OCI-LY7 (cell line): ENCODE measurements around the gene DR1. TPM values are rescaled to one million over a fixed set of nuclear protein-coding genes. Genes with fewer than 3 reads are reported as not detected.

ENCODE experiments used
- BruUV-seq: library from RNA; stranded (reverse); fragments of 400-500 nt; replicated peaks from 2 replicates; lab custom pipeline; 2021; lab: Mats Ljungman, UMichigan
- CTCF ChIA-PET: fragments of 300-600 bp; sonication (Branson Sonifier 250); formaldehyde crosslinking; loops from one replicate; lab custom pipeline; 2022; ENCODE audit warnings: antibody characterized with exemption; ENCODE audit not compliant: unreplicated experiment; lab: Charles Lee
- POLR2A ChIA-PET: fragments of 300-600 bp; sonication (Branson Sonifier 250); formaldehyde crosslinking; loops from one replicate; lab custom pipeline; 2022; ENCODE audit warnings: antibody characterized with exemption; lab: Charles Lee
- DNase-seq: peaks from one replicate; pipeline ENCODE4 v3.0.0-alpha.2; 2015; ENCODE audit warnings: low spot score
- H2AFZ ChIP-seq: fragments of 200-600 bp; sonication (generic), shearing (Covaris generic); 2 replicates; pipeline ENCODE4 v1.6.1; 2014; ENCODE audit warnings: mild to moderate bottlenecking, antibody characterized with exemption, low read length, moderate library complexity
- H3K27ac ChIP-seq: fragments of 200-600 bp; sonication (generic); 2 replicates; pipeline ENCODE4 v1.5.1; 2014; ENCODE audit warnings: mixed run types, low read depth, mild to moderate bottlenecking, moderate library complexity, low read length, inconsistent platforms; ENCODE audit not compliant: poor library complexity, severe bottlenecking
- H3K36me3 ChIP-seq: fragments of 200-600 bp; sonication (generic); 2 replicates; pipeline ENCODE4 v1.6.1; 2014; ENCODE audit warnings: mild to moderate bottlenecking, antibody characterized with exemption, low read length, moderate library complexity, mixed read lengths; ENCODE audit not compliant: insufficient read depth
- H3K4me1 ChIP-seq: fragments of 200-600 bp; sonication (generic); 2 replicates; pipeline ENCODE4 v1.5.1; 2014; ENCODE audit warnings: mild to moderate bottlenecking, low read length; ENCODE audit not compliant: insufficient read depth, poor library complexity, severe bottlenecking
- H3K4me2 ChIP-seq: fragments of 200-600 bp; sonication (generic); 2 replicates; pipeline ENCODE4 v1.6.1; 2014; ENCODE audit warnings: mild to moderate bottlenecking, low read length
- H3K4me3 ChIP-seq: fragments of 200-600 bp; sonication (generic); 2 replicates; pipeline ENCODE4 v1.5.1; 2014; ENCODE audit warnings: mild to moderate bottlenecking, low read depth, low read length; ENCODE audit not compliant: poor library complexity, severe bottlenecking
- H3K79me2 ChIP-seq: fragments of 200-600 bp; sonication (generic); 2 replicates; pipeline ENCODE4 v1.6.1; 2016; ENCODE audit warnings: low read depth, mild to moderate bottlenecking, low read length, moderate library complexity, mixed read lengths; ENCODE audit not compliant: insufficient read depth
- H3K9me2 ChIP-seq: fragments of 200-600 bp; sonication (generic); 2 replicates; pipeline ENCODE4 v1.6.1; 2016; ENCODE audit warnings: mild to moderate bottlenecking, low read length, mixed read lengths; ENCODE audit not compliant: insufficient read depth
- H3K9me3 ChIP-seq: fragments of 200-600 bp; sonication (generic); 2 replicates; pipeline ENCODE4 v1.6.1; 2014; ENCODE audit warnings: mild to moderate bottlenecking, mixed run types, low read length, mixed read lengths
- H4K20me1 ChIP-seq: fragments of 200-600 bp; sonication (generic); 2 replicates; pipeline ENCODE4 v1.6.1; 2014; ENCODE audit warnings: mild to moderate bottlenecking, antibody characterized with exemption, low read length, moderate library complexity, mixed read lengths; ENCODE audit not compliant: insufficient read depth
- EZH2phosphoT487 ChIP-seq: fragments of 200-600 bp; sonication (generic); IDR thresholded peaks from 2 replicates; pipeline ENCODE4 v1.6.1; 2018; ENCODE audit warnings: low read depth, borderline replicate concordance, mild to moderate bottlenecking, mixed run types, antibody characterized with exemption, low read length, moderate library complexity, mixed read lengths
- intact Hi-C: fragments of 100-400 bp; cut with micrococcal nuclease; formaldehyde crosslinking; loops from one replicate; pipeline ENCODE4 v1.10.0; 2022; ENCODE audit not compliant: unreplicated experiment
- total RNA-seq, 2 experiments: library from RNA; depleted of rRNA in 1 of 2; stranded (reverse); fragments of >200 nt in 1 of 2; shearing (Covaris generic) in 1 of 2; gene quantifications; 2 replicates each; pipeline ENCODE4 v1.2.3, GENCODE V29; 2014 to 2022
- TF ChIP-seq, protein P1 (sequence below): fragments of 200-600 bp; sonication (generic); conservative IDR thresholded peaks from 2 replicates; pipeline ENCODE4 v1.5.1; 2014; ENCODE audit warnings: mild to moderate bottlenecking, antibody characterized with exemption, low read length, moderate library complexity, mixed read lengths

DR1 gene
- total RNA-seq, 2 experiments from 2014 or later, result 81.3 to 90.4 TPM

DNA sequence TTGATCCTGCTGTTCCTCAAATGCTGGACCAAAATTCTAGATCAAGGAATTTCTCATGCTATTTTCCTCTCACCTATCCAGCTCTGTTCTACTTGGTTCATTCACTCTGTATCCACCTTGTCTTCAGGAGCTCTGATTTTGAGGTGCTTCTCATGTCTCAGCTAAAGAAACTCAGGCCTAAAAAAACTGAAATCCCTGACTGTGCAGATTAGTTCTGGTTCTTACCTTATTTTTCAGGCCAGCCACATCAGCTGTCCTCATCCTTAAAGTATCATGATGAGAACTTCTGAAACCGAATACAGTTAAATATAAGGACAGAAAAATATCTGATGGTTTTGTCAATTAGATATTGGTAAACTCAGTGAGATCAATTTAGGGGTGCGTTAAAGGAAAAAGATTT is 27.8 kb upstream of the DR1 start:
- Histone ChIP-seq H3K27ac (no peak overlapping the region), H2AFZ (no peak overlapping the region), H3K4me1 (no peaks in the 10 kb centered on the region), H3K4me3 (no peak overlapping the region), H3K9me3 (no peaks in the 10 kb centered on the region), H3K9me2 (no peaks in the 10 kb centered on the region), H4K20me1 (no peaks in the 10 kb centered on the region), H3K79me2 (no peaks in the 10 kb centered on the region), H3K4me2 (no peak overlapping the region), H3K36me3 (no peaks in the 10 kb centered on the region)
- CTCF ChIA-PET, result no interaction called here
- DNase-seq, result no peak
- POLR2A ChIA-PET, result no interaction called here
- TF ChIP-seq, protein P1, sequence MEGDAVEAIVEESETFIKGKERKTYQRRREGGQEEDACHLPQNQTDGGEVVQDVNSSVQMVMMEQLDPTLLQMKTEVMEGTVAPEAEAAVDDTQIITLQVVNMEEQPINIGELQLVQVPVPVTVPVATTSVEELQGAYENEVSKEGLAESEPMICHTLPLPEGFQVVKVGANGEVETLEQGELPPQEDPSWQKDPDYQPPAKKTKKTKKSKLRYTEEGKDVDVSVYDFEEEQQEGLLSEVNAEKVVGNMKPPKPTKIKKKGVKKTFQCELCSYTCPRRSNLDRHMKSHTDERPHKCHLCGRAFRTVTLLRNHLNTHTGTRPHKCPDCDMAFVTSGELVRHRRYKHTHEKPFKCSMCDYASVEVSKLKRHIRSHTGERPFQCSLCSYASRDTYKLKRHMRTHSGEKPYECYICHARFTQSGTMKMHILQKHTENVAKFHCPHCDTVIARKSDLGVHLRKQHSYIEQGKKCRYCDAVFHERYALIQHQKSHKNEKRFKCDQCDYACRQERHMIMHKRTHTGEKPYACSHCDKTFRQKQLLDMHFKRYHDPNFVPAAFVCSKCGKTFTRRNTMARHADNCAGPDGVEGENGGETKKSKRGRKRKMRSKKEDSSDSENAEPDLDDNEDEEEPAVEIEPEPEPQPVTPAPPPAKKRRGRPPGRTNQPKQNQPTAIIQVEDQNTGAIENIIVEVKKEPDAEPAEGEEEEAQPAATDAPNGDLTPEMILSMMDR, result no peak
- TF ChIP-seq EZH2phosphoT487, result no peak
- no TSS peak for BruUV-seq
- intact Hi-C loops, result no loop called here

DNA sequence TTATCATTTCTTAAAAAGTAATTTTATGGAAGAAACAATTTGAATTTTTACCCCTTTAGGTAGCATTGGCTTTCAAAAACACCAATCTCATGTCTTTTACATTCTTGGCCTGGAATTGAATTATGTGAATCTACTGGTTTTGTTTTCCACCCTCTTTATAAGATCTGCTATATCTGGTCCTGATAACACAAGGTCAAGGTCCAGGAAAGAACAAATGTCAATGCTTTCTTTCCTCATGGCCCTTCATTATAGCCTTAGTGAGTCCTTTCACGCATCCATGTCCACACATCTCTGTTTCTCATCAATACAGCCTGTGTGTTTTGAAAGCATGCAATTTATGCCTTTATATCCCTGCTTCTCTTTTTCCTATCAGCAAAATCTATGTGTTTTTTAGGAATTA is 24.0 kb upstream of the DR1 start:
- intact Hi-C loops, result no loop called here
- ChIA-PET CTCF (no interaction called here), POLR2A (no interaction called here)
- BruUV-seq, result no TSS peak
- Histone ChIP-seq H3K9me3 (no peaks in the 10 kb centered on the region), H3K4me1 (no peaks in the 10 kb centered on the region), H2AFZ (no peak overlapping the region), H3K4me2 (no peak overlapping the region), H3K36me3 (no peaks in the 10 kb centered on the region), H3K9me2 (no peaks in the 10 kb centered on the region), H3K27ac (no peak overlapping the region), H4K20me1 (no peaks in the 10 kb centered on the region), H3K4me3 (no peak overlapping the region), H3K79me2 (no peaks in the 10 kb centered on the region)
- DNase-seq, result no peak
- TF ChIP-seq, protein P1, result no peak
- TF ChIP-seq EZH2phosphoT487, result no peak

DNA sequence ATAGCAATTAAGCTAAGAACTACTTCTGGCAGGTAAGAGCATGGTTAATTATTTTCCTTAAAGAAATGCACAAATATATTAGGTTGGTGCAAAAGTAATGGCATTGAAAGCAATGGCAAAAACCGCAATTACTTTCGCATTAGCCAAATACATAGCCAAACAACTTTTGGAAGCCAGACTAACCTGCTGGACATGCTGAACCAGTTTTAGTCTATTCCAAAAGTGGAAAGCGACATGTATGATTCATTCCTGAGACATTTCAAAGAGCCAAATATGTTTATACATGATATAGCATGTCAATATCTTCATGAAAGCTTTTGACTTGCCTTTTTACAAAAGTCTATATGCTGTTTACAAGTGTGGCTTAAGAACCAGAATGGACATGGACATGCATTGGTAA is 23.4 kb upstream of the DR1 start:
- Histone ChIP-seq H3K79me2 (no peaks in the 10 kb centered on the region), H4K20me1 (no peaks in the 10 kb centered on the region), H3K9me3 (no peaks in the 10 kb centered on the region), H2AFZ (no peak overlapping the region), H3K27ac (no peak overlapping the region), H3K36me3 (no peaks in the 10 kb centered on the region), H3K4me1 (no peaks in the 10 kb centered on the region), H3K9me2 (no peaks in the 10 kb centered on the region), H3K4me2 (no peak overlapping the region), H3K4me3 (no peak overlapping the region)
- POLR2A ChIA-PET, result interaction anchor here (0.6 kb wide), 1 partner anchor 19 kb away, joined by 3 read pairs; no protein-coding TSS in a partner anchor
- intact Hi-C loops, result no loop called here
- no peak for TF ChIP-seq EZH2phosphoT487
- TF ChIP-seq, protein P1, result no peak
- BruUV-seq, result no TSS peak
- CTCF ChIA-PET, result no interaction called here
- no peak for DNase-seq
